Thyroid gland (tissue), 4 donors: Measurements from ENCODE around the gene LSM6.

Experiments
- POLR2A ChIP-seq, 2 donors: fragments of 450-650 bp; IDR thresholded peaks; one replicate each; pipeline ENCODE4 v1.6.1; 2017; ENCODE audit warnings: antibody characterized with exemption in 2 of 2, mild to moderate bottlenecking in 2 of 2, moderate library complexity in 1 of 2
- TF ChIP-seq, protein P1 (sequence below), 6 experiments: fragments of 200-600 bp in 3 of 6; fragments of 450-650 bp in 3 of 6; sonication (generic) in 3 of 6; IDR thresholded peaks; one replicate each; pipeline ENCODE4 v1.5.1; 2016 to 2019; ENCODE audit warnings: antibody characterized with exemption in 6 of 6, mild to moderate bottlenecking in 2 of 6, inconsistent platforms in 1 of 6, moderate library complexity in 1 of 6

DNA sequence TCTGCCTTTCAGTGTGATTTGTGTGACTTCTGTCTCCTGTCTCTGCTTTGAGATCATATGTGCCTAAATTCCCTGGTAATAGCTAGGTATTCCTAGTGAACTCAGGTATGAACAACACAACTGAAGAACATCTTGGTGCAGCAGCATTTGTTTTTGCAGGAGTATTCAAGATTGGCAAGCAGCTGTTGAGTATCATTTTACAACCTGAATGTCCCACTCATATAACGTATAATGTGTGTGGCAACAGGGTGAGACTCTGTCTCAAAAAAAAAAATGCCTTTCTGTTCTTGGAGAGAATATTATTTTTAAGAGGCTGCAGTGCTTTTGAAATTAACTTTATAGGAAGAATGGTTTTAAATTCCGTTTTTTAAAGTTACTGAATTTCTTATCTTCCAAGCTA is 7.7 kb downstream of the LSM6 start:
- no peak for TF ChIP-seq POLR2A (IDR thresholded peaks at IDR 0.05)
- TF ChIP-seq, protein P1, sequence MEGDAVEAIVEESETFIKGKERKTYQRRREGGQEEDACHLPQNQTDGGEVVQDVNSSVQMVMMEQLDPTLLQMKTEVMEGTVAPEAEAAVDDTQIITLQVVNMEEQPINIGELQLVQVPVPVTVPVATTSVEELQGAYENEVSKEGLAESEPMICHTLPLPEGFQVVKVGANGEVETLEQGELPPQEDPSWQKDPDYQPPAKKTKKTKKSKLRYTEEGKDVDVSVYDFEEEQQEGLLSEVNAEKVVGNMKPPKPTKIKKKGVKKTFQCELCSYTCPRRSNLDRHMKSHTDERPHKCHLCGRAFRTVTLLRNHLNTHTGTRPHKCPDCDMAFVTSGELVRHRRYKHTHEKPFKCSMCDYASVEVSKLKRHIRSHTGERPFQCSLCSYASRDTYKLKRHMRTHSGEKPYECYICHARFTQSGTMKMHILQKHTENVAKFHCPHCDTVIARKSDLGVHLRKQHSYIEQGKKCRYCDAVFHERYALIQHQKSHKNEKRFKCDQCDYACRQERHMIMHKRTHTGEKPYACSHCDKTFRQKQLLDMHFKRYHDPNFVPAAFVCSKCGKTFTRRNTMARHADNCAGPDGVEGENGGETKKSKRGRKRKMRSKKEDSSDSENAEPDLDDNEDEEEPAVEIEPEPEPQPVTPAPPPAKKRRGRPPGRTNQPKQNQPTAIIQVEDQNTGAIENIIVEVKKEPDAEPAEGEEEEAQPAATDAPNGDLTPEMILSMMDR (IDR thresholded peaks at IDR 0.05) = no peak
